A549 (cell line): ENCODE measurements around the gene LTB.

ENCODE experiments used
- HDAC2 ChIP-seq: fragments of 200-600 bp; sonication (generic); IDR thresholded peaks from 2 replicates; pipeline ENCODE4 v1.6.1; 2016
- USF2 ChIP-seq: fragments of 450-650 bp; IDR thresholded peaks from 2 replicates; pipeline ENCODE4 v1.6.1; 2014; ENCODE audit warnings: antibody characterized with exemption
- TF ChIP-seq, protein P1 (sequence below): fragments of >200 bp; sonication (Bioruptor Twin); formaldehyde crosslinking; IDR thresholded peaks from 3 replicates; pipeline ENCODE4 v1.5.1; 2016

GRCh38 chr6:31630177-31630934 is 48.1 kb upstream of the LTB start:
- TF ChIP-seq, protein P1, sequence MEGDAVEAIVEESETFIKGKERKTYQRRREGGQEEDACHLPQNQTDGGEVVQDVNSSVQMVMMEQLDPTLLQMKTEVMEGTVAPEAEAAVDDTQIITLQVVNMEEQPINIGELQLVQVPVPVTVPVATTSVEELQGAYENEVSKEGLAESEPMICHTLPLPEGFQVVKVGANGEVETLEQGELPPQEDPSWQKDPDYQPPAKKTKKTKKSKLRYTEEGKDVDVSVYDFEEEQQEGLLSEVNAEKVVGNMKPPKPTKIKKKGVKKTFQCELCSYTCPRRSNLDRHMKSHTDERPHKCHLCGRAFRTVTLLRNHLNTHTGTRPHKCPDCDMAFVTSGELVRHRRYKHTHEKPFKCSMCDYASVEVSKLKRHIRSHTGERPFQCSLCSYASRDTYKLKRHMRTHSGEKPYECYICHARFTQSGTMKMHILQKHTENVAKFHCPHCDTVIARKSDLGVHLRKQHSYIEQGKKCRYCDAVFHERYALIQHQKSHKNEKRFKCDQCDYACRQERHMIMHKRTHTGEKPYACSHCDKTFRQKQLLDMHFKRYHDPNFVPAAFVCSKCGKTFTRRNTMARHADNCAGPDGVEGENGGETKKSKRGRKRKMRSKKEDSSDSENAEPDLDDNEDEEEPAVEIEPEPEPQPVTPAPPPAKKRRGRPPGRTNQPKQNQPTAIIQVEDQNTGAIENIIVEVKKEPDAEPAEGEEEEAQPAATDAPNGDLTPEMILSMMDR, result no peak
- TF ChIP-seq HDAC2, result no peak
- TF ChIP-seq USF2, result no peak
